IMR-90 (cell line): ENCODE results near the gene WBP1L. TPM values are rescaled to one million over a fixed set of nuclear protein-coding genes. Genes with fewer than 3 reads are reported as not detected.

Source experiments
- ATAC-seq: fragments of 200-7000 bp; cut with Tn5 transposase; 2 replicates; pipeline ENCODE4 v1.9.1; 2020; ENCODE audit warnings: low read depth, mild to moderate bottlenecking, moderate library complexity
- BruUV-seq: library from RNA; stranded (reverse); fragments of 400-500 nt; replicated peaks from 2 replicates; lab custom pipeline; 2021; lab: Mats Ljungman, UMichigan
- CTCF ChIA-PET: fragments of 300-600 bp; formaldehyde crosslinking; extraction: SDS; loops from one replicate; lab custom pipeline; 2021; ENCODE audit warnings: antibody characterized with exemption; lab: Yijun Ruan, JAX
- POLR2A ChIA-PET: fragments of 300-600 bp; sonication (Branson Sonifier 250); formaldehyde crosslinking; loops from one replicate; lab custom pipeline; 2022; ENCODE audit warnings: antibody characterized with exemption; ENCODE audit not compliant: unreplicated experiment; lab: Charles Lee
- DNase-seq: peaks from one replicate; pipeline ENCODE4 v3.0.0; 2013
- H2AFZ ChIP-seq: replicated peaks from 2 replicates; pipeline ENCODE3; 2013; ENCODE audit warnings: low read length, mild to moderate bottlenecking; ENCODE audit not compliant: poor library complexity
- H2AK5ac ChIP-seq: 2 replicates; pipeline ENCODE4 v1.6.1; 2013; ENCODE audit warnings: low read depth, low read length, inconsistent platforms
- H2AK9ac ChIP-seq: replicated peaks from 2 replicates; pipeline ENCODE3; 2013; ENCODE audit warnings: mild to moderate bottlenecking, low read depth, low read length, moderate library complexity; ENCODE audit not compliant: poor library complexity
- H2BK120ac ChIP-seq: 2 replicates; pipeline ENCODE4 v1.6.1; 2013; ENCODE audit warnings: low read depth, low read length, inconsistent platforms
- H2BK15ac ChIP-seq: 3 replicates; pipeline ENCODE4 v1.6.1; 2013; ENCODE audit warnings: low read depth, low read length, inconsistent platforms
- H2BK20ac ChIP-seq: 2 replicates; pipeline ENCODE4 v1.6.1; 2013; ENCODE audit warnings: low read depth, mild to moderate bottlenecking, inconsistent platforms, low read length, moderate library complexity
- H2BK5ac ChIP-seq: 2 replicates; pipeline ENCODE4 v1.6.1; 2013; ENCODE audit warnings: mild to moderate bottlenecking, low read depth, low read length, inconsistent platforms; ENCODE audit not compliant: poor library complexity, severe bottlenecking
- H3K14ac ChIP-seq: replicated peaks from 2 replicates; pipeline ENCODE4 v1.6.1; 2013; ENCODE audit warnings: low read depth, low read length, inconsistent platforms
- H3K18ac ChIP-seq: 2 replicates; pipeline ENCODE4 v1.6.1; 2013; ENCODE audit warnings: low read depth, low read length, control low read depth
- H3K23ac ChIP-seq: 2 replicates; pipeline ENCODE4 v1.6.1; 2013; ENCODE audit warnings: low read depth, low read length, inconsistent platforms
- H3K27ac ChIP-seq: 2 replicates; pipeline ENCODE4 v1.5.1; 2013; ENCODE audit warnings: mild to moderate bottlenecking, control low read depth, low read length; ENCODE audit not compliant: insufficient read depth
- H3K27me3 ChIP-seq: 2 replicates; pipeline ENCODE4 v1.6.1; 2013; ENCODE audit warnings: low read length; ENCODE audit not compliant: control insufficient read depth, insufficient read depth
- H3K36me3 ChIP-seq: 2 replicates; pipeline ENCODE4 v1.6.1; 2013; ENCODE audit warnings: low read length, mixed read lengths; ENCODE audit not compliant: control insufficient read depth, insufficient read depth
- H3K4ac ChIP-seq: 2 replicates; pipeline ENCODE4 v1.6.1; 2013; ENCODE audit warnings: low read depth, low read length, inconsistent platforms
- H3K4me1 ChIP-seq: 2 replicates; pipeline ENCODE4 v1.6.1; 2013; ENCODE audit warnings: low read length, mixed read lengths; ENCODE audit not compliant: control insufficient read depth, insufficient read depth
- H3K4me2 ChIP-seq: 2 replicates; pipeline ENCODE4 v1.6.1; 2013; ENCODE audit warnings: low read depth, mild to moderate bottlenecking, control low read depth, low read length, moderate library complexity
- H3K4me3 ChIP-seq: 2 replicates; pipeline ENCODE4 v1.5.1; 2013; ENCODE audit warnings: low read depth, mild to moderate bottlenecking, control low read depth, low read length, moderate library complexity; ENCODE audit not compliant: insufficient read depth
- H3K56ac ChIP-seq: 2 replicates; pipeline ENCODE4 v1.6.1; 2013; ENCODE audit warnings: low read length, inconsistent platforms; ENCODE audit not compliant: insufficient read depth; ENCODE audit errors: extremely low read depth
- H3K79me1 ChIP-seq, 2 experiments: 2 replicates each; pipeline ENCODE4 v1.6.1; 2013; ENCODE audit warnings: low read length in 2 of 2, inconsistent platforms in 1 of 2, low read depth in 1 of 2
- H3K9ac ChIP-seq: 2 replicates; pipeline ENCODE4 v1.6.1; 2013; ENCODE audit warnings: low read depth, low read length, control low read depth
- H3K9me1 ChIP-seq: 2 replicates; pipeline ENCODE4 v1.6.1; 2013; ENCODE audit warnings: low read length, inconsistent platforms; ENCODE audit not compliant: insufficient read depth
- H3K9me3 ChIP-seq: 2 replicates; pipeline ENCODE4 v1.6.1; 2013; ENCODE audit warnings: low read length; ENCODE audit not compliant: control insufficient read depth, insufficient read depth
- H4K20me1 ChIP-seq: 2 replicates; pipeline ENCODE4 v1.6.1; 2013; ENCODE audit warnings: low read length, inconsistent platforms; ENCODE audit not compliant: insufficient read depth
- H4K5ac ChIP-seq: 2 replicates; pipeline ENCODE4 v1.6.1; 2013; ENCODE audit warnings: mild to moderate bottlenecking, low read depth, low read length, control low read depth
- H4K8ac ChIP-seq, 2 experiments: 2 replicates each; pipeline ENCODE4 v1.6.1; 2013; ENCODE audit warnings: low read depth in 2 of 2, low read length in 2 of 2, control low read depth in 1 of 2, inconsistent platforms in 1 of 2
- H4K91ac ChIP-seq: 2 replicates; pipeline ENCODE4 v1.6.1; 2013; ENCODE audit warnings: low read depth, low read length, inconsistent platforms; ENCODE audit not compliant: insufficient read depth
- BHLHE40 ChIP-seq: fragments of 150-350 bp; IDR thresholded peaks from 2 replicates; pipeline ENCODE4 v1.6.1; 2016; ENCODE audit warnings: mild to moderate bottlenecking, low read depth, low read length
- CEBPB ChIP-seq: IDR thresholded peaks from 2 replicates; pipeline ENCODE4 v1.6.1; 2012; ENCODE audit warnings: low read depth, low read length, improper control_type of control experiment
- CTCF ChIP-seq: conservative IDR thresholded peaks from 2 replicates; pipeline ENCODE4 v1.5.1; 2012; ENCODE audit warnings: mild to moderate bottlenecking, low read depth, low read length, improper control_type of control experiment
- WGBS, 2 experiments: methylation state at CpG; one replicate each; pipeline versions ENCODE4 v1.1.5 to v1.1.7; 2013; ENCODE audit warnings: missing lambda C conversion rate in 2 of 2; ENCODE audit not compliant: insufficient read length in 1 of 2; ENCODE audit errors: extremely low coverage in 2 of 2; 5-methylcytosine and 5-hydroxymethylcytosine counted together
- dilution Hi-C: fragments of 300-500 bp; cut with HindIII; formaldehyde crosslinking; loops from one replicate; pipeline ENCODE4 v1.14.3; 2018; ENCODE audit warnings: low sequenced_read_pairs; ENCODE audit not compliant: unreplicated experiment
- in situ Hi-C: fragments of 300-500 bp; cut with MboI; formaldehyde crosslinking; loops from 3 replicates; pipeline ENCODE4 v1.14.3; 2019; ENCODE audit warnings: low sequenced_read_pairs, inconsistent platforms, mixed read lengths
- intact Hi-C: fragments of 100-400 bp; cut with micrococcal nuclease; formaldehyde crosslinking; loops from 2 replicates; pipeline ENCODE4 v1.10.0; 2022
- polyA plus RNA-seq, 3 experiments: library from polyadenylated mRNA; depleted of rRNA; stranded (reverse); fragments of >200 nt; gene quantifications; 2 replicates each; pipeline ENCODE4 v1.2.3, GENCODE V29; 2012; ENCODE audit warnings: low replicate concordance in 1 of 3
- total RNA-seq: library from RNA; depleted of rRNA; stranded (reverse); fragments of >200 nt; gene quantifications from 2 replicates; pipeline ENCODE4 v1.2.3, GENCODE V29; 2012

Gene WBP1L
- total and polyA plus RNA-seq, 2 of the 4 experiments (the other 2 are of a cell fraction): 20.7 to 31.0 TPM

- no peaks in the 10 kb centered on the region for H3K36me3 ChIP-seq
- H3K14ac ChIP-seq: peak overlapping the region; percentile 46; the same call in 1 of the 2 replicates
- no peak overlapping the region for H2AFZ ChIP-seq
- H2AK9ac ChIP-seq: no peak overlapping the region
- H2BK5ac ChIP-seq: peak overlapping the region; percentile 64
- peak overlapping the region; percentile 45; the same call in 1 of the 2 replicates for H2BK120ac ChIP-seq
- in situ Hi-C loops (no loop called here), dilution Hi-C loops (no loop called here), intact Hi-C loops (loop anchor here (1.0 to 5.0 kb wide), 4 partner anchors 9 to 62 kb away; partner anchors contain the start of gene WBP1L)
- H3K4me2 ChIP-seq: peak overlapping the region; percentile 43
- H4K8ac ChIP-seq: no peak overlapping the region
- no peak overlapping the region for H3K56ac ChIP-seq
- ATAC-seq (peak; percentile 76), DNase-seq (peak; percentile 83)
- H4K20me1 ChIP-seq: peaks cover 74% of the 10 kb centered on the region
- no peak overlapping the region; the same call in 1 of the 2 replicates for H3K18ac ChIP-seq
- no peak overlapping the region for H3K9ac ChIP-seq
- ChIA-PET CTCF (interaction anchor here (1.0 to 2.0 kb wide), 3 partner anchors 8 to 23 kb away, joined by 3 to 10 read pairs (median 6); partner anchors contain the start of gene WBP1L), POLR2A (no interaction called here)
- peak overlapping the region; percentile 4; the same call in 1 of the 2 replicates for H4K5ac ChIP-seq
- H4K91ac ChIP-seq: no peak overlapping the region
- WGBS, 2 experiments: 75% methylated on average over 1 of the region's 9 CpGs; no CpG with 5 or more reads in 1 of the 2 experiments
- no peaks in the 10 kb centered on the region for H3K9me3 ChIP-seq
- H3K4me1 ChIP-seq: peaks cover 14% of the 10 kb centered on the region
- no peaks in the 10 kb centered on the region for H3K27me3 ChIP-seq
- no TSS peak for BruUV-seq
- 0 out of 2 replicates have a peak overlapping the region, but pooled peaks have one; percentile 9 for H3K23ac ChIP-seq
- TF ChIP-seq CTCF: no peak
- peak; percentile 62; the same call in 1 of the 2 replicates for TF ChIP-seq CEBPB
- no peak for TF ChIP-seq BHLHE40
- peak overlapping the region; percentile 71 for H3K4ac ChIP-seq
- H3K27ac ChIP-seq: no peak overlapping the region; the same call in 1 of the 2 replicates
- H3K4me3 ChIP-seq: no peak overlapping the region
- no peak overlapping the region for H2BK20ac ChIP-seq
- peak overlapping the region; percentile 45 for H2AK5ac ChIP-seq
- H3K79me1 ChIP-seq: peaks cover 19 to 74% of the 10 kb centered on the region in 2 experiments
- H3K9me1 ChIP-seq: peaks cover 22% of the 10 kb centered on the region
- 0 out of 3 replicates have a peak overlapping the region, but pooled peaks have one; percentile 5 for H2BK15ac ChIP-seq
Measured at GRCh38 chr10:102752266-102752930, 8.7 kb downstream of the WBP1L start.
